HG03045 (cell line): ENCODE data around the gene CDCP2.
A peak's percentile ranks its signal among the peaks of the same experiment; 100 is the strongest.

ENCODE experiments used
- ATAC-seq: cut with Tn5 transposase; IDR thresholded peaks from one replicate; pipeline ENCODE4 v1.9.1; 2021; ENCODE audit warnings: mild to moderate bottlenecking, moderate library complexity; ENCODE audit not compliant: unreplicated experiment

CDCP2 gene

DNA sequence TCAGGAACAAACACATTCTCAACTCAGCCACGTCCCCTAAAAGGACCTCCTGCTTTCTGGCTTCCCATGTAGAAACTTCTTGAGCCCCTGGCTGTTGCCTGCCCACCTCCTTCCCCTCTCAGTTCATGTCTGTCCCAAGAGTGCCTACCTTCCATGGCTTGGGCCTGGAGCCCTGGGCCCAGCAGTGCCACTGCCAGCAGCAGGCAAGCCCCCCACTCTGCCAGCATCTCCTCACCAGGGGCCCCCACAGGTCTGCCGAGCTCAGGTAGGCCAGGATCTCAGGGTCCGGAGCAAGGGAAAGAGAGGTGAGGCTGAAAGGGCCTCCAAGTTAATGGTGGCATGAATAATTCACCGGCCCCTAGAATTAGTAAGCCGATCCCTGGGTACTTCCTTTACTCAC, at the start of gene CDCP2:
TSS of gene CDCP2 (minus strand) at position 305 of the 400 bp plus-strand sequence. CDS start at position 227, 78 bp downstream.
- ATAC-seq, result no peak

DNA sequence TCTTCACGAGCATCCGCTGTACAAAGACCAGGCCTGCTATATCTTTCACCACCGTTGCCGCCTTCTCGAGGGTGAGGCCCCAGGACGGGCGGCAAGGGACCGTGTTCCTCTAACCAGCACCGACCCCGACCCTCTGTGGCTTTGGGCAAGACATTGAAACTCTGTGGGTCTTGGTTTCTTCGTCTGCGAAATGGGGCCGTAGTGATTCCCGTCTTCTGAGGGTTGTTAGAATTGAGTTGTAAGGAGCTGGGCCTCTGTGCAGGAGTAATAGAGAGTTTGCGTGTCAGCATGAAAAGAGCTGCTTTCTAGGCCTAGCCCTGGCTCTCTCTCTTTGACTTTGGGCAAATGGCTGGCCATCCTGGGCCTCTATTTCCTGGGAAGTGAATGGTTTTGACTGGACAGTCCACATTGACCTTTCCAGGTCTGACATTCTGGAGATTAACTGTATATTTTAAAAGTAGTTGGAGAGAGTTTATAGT, 47.8 kb upstream of the CDCP2 start:
- ATAC-seq, result peak; percentile 9

DNA sequence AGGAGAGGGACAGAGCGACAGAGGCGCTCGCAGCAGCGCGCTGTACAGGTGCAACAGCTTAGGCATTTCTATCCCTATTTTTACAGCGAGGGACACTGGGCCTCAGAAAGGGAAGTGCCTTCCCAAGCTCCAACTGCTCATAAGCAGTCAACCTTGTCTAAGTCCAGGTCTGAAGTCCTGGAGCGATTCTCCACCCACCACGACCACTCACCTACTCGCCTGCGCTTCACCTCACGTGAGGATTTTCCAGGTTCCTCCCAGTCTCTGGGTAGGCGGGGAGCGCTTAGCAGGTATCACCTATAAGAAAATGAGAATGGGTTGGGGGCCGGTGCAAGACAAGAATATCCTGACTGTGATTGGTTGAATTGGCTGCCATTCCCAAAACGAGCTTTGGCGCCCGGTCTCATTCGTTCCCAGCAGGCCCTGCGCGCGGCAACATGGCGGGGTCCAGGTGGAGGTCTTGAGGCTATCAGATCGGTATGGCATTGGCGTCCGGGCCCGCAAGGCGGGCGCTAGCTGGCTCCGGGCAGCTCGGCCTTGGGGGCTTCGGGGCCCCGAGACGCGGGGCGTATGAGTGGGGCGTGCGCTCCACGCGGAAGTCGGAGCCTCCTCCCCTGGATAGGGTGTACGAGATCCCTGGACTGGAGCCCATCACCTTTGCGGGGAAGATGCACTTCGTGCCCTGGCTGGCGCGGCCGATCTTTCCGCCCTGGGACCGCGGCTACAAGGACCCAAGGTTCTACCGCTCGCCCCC, 47.1 kb upstream of the CDCP2 start, which contains the start of the genes CYB5RL and MRPL37:
TSS of gene CYB5RL (minus strand) at position 266 of the 754 bp plus-strand sequence. CDS start 4,414 bp downstream, outside the sequence.
TSS of gene MRPL37 (plus strand) at position 403 of the 754 bp plus-strand sequence. CDS start at position 480, 77 bp downstream.
- ATAC-seq, result peak; percentile 96

GRCh38 chr1:54199151-54199764, 46.5 kb upstream of the CDCP2 start:
- peak; percentile 6 for ATAC-seq

DNA sequence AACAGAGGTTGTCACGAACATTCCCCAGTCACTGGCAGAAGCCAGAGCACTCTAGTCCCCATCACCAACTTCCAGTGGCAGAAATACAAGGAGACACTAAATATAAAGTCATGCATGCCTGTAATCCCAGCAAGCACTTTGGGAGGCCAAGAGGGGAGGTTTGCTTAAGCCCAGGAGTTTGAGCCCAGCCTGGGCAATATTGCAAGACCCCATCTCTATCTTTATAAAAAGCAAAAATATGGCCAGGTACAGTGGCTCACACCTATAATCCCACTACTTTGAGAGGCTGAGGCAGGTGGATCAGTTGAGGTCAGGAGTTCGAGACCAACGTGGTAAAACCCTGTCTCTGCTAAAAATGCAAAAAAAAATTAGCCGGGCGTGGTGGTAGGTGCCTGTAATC, 40.7 kb upstream of the CDCP2 start:
- ATAC-seq, result no peak

GRCh38 chr1:54191525-54191924, 38.7 kb upstream of the CDCP2 start:
- no peak for ATAC-seq

DNA sequence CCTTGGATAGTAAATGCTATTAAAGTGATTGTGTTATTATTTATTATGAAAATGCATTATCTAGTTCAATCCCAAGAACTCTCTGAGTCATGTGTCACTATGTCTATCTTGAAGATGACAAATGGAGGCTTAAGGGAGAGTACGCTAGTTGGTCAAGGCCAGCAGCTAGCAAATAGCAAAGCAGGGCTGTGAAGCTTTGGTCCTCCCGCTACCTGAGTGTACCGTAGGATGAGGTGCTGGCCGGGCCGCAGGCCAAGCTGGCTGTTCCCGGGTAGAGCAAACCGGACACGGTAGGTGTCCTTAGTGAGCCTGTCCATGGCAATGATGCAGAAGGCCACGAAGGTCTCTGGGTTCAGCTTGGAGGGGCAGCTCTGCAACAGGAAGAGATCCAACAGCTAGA, 37.7 kb upstream of the CDCP2 start:
- ATAC-seq, result no peak

DNA sequence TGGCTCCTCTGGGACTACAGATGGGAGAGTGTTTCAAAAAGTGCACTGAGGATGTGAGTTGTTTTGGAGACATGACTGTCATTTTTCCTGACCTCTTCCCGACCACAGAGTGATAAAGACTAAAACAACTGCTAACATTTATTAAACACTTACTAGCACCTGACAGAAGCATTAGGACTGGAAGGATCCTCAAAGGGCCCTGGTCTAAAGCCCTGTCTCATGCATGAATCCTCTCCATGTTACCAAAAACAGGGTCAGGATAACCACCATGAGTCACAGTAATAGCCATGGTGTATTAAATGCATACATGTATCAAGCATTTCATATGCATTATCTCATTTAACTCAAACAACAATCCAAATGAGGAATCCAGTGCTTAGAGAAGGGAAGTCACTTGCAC, 35.5 kb upstream of the CDCP2 start:
- no peak for ATAC-seq

DNA sequence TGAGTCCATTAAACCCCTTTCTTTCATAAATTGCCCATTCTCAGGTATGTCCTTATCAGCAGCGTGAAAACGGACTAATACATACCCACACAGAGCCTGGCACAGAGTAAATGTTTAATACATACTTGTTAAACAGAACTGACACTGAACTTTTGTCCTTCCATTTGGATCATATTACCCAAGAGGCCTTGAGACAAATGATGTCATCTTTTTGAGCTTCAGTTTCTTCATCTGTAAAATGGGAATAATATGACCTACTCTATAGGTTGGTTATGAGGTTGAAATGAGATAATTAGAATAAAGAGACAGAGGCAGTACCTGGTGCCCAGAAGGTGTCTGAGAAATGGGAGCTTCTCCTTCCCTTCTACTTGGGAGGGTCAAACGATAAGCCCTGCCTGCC, 33.3 kb upstream of the CDCP2 start:
- ATAC-seq, result no peak

GRCh38 chr1:54180701-54181360, 28.0 kb upstream of the CDCP2 start:
- no peak for ATAC-seq

DNA sequence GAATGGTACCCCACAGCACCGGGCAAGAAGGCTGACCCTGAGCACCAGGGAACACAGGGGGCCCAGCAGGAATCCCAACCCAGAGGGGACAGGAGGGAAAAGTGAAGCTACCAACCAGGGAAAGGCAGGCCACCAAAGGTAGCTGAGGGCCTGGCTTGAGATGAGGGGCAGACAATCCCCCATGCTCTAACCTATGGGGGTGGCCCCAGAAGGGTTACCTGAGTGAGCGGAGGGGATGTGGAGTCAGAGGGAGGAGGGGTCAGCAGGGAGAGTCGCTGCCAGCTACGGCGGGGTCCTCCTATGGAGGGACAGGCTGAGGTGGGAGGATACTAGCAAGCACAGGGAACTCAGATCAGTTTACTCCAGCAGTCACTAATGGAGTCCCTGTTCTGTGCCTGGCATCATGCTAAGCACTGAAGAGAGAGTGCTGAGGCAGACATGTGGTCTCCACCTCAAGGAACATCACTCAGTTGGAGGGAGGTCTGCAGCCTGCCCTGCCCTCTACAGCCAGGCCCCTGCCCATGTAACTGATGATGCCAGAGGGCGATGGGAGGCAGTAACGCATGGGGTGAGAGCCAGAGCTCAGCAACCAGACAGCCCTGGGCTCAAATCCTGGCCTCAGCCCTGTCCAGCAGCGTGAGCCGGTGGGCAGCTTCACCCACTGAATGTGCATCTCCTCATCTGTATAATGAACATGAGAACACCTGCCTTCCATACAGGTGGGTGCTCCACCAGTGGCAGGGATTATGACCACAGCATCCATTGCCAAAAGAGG, 25.7 kb upstream of the CDCP2 start:
- no peak for ATAC-seq

- ATAC-seq, result no peak
These were observed 24.9 kb upstream of the CDCP2 start for GRCh38 chr1:54177726-54178125.

DNA sequence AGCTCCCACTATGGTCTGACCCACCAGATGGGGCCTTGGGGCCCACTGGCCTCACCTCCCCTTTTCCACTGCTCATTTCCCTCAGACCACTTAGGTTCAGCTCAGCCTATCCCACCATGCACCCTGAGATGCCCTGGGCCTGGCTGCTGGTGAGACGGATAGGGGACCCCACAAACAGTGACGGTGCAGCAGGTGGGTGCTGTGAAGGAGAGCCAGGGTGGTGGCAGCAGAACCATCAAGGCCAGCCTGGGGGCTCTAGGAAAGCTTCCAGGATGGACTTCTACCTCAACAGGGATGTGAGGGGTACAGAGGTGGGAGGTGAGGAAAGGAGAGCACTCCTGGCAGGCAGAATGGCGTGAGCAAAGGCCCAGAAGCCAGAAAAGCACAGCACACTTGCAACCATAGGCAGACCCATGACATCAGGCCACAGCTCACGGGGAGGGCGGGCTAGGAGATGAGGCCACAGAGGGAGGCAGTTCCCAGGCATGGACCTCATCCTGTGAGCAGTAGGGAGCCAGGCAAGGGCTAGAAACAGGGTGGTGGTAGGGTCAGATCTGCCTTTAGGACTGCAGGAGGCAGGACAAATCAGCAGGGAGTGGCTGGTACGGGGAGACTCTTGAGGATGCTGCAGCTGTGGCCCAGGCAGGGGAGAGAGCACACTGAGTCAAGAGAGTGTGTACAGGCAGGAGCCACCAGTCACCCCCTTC, 24.0 kb upstream of the CDCP2 start:
- no peak for ATAC-seq

DNA sequence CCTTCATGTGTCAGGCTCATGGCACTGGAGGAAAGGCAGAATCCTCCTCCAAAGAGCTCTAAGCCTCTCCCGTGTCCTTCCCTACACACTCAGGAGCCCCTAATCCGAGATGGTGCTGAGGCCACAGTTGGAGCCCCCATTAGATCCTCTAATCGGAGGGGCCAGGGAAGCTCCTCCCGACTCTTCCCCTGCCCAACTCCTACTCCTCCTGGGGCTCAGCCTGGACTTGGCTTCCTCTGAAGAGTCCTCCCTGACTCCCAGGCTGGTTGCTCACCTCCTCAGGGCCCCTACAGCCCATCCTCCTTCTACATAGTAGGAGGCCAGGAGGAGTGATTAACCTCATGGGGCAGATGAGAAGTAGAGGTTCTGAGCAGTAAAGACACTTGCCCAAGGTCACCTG, 21.3 kb upstream of the CDCP2 start:
- no peak for ATAC-seq

- no peak for ATAC-seq
These were observed 20.9 kb upstream of the CDCP2 start for GRCh38 chr1:54173681-54174080.

DNA sequence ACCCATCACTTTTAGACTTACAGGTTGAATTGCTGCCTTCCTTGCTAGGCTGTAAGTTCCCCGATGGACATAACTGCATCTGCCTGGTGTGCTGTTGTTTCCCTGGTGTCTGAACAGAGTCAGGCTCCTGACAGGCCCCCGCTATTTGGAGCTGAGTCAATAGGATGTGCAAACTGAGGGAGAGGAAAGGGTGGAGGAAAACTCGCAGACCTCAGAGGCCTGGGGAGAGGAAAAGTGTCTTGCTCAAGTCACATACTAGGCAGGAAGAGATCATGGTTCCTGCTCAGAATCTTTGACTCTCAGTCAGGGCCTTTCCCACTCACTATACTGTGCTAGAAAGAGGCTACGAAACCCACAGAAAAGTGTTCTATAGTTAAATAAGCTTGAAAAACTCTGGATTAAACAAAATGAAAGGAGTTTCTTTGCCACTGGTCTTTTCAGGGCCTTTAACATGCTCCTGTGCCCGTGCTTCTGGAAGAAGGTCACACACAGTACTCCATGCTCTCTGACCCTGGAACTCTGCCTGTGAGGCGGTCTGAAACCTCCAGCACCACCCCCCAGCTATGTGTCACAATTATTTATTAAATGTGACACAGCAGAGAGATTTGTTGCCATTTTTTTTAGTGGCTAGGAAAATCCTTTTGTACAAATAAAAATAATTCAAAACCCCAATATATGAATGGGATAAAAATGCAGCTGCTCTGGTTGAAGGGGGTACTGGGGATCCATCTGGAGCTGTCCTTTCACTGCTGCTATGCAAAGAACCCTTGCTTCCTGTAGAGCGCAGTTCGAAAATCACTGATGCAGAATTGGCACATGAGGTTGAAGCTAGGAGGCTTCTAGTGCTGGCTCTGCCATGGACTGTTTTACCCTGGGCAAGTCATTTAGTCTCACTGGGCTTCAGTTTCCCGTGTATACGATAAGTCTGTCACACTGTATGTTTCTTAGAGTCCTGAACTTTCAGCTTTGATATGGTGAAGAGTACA, 20.1 kb upstream of the CDCP2 start:
- ATAC-seq, result no peak

DNA sequence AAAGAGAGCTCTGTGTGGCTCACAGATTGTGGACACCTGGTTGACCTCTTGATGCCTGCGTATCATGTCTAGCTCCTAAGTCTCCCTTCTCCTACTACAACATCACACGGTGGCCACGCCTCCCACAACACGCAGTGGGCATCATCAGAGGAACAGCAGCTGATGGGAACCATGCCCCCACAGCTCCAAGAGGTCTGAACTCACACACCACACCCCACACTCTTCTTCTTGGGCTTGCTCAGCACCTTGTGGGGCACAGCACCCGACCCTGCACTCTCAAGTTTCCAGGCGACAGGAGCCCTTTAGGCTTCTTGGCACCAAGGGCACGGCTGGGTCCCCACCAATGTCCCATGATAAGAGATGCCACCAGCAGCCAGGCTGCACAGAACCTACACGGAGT, 18.8 kb upstream of the CDCP2 start:
- no peak for ATAC-seq

GRCh38 chr1:54171016-54171415, 18.2 kb upstream of the CDCP2 start:
- ATAC-seq, result no peak

- ATAC-seq, result no peak
These were observed 16.3 kb upstream of the CDCP2 start for GRCh38 chr1:54169068-54169467.
